Adrenal gland (tissue), 12 donors: ENCODE data around the gene CEP112. TPM values are rescaled to one million over a fixed set of nuclear protein-coding genes. Genes with fewer than 3 reads are reported as not detected.

Source experiments
- DNase-seq, 7 donors: peaks; one replicate each; pipeline ENCODE4 v3.0.0-alpha.2; 2019 to 2020
- H3K27ac ChIP-seq, 5 donors: fragments of 200-600 bp; sonication (generic) in 4 of 5; 1 replicate in 3 of 5; 2 replicates in 2 of 5; pipeline versions ENCODE4 v1.5.1 to v1.8.0; 2016 to 2020; ENCODE audit warnings: mild to moderate bottlenecking in 1 of 5
- H3K27me3 ChIP-seq: fragments of 200-600 bp; 2 replicates; pipeline ENCODE4 v1.8.0; 2021
- H3K36me3 ChIP-seq, 2 donors: fragments of 200-600 bp; replicated peaks in 1 of 2; 1 replicate in 1 of 2; 2 replicates in 1 of 2; pipeline versions ENCODE4 v1.5.1 to v1.8.0; 2018 to 2022
- H3K4me1 ChIP-seq, 2 donors: fragments of 200-600 bp; replicated peaks in 1 of 2; 1 replicate in 1 of 2; 2 replicates in 1 of 2; pipeline versions ENCODE4 v1.5.1 to v1.8.0; 2018 to 2021
- H3K4me3 ChIP-seq, 4 donors: fragments of 200-600 bp; sonication (generic) in 3 of 4; one replicate each; pipeline ENCODE4 v1.5.1; 2016 to 2018
- H3K9me3 ChIP-seq, 3 donors: fragments of 200-600 bp; sonication (generic) in 1 of 3; replicated peaks in 1 of 3; 1 replicate in 2 of 3; 2 replicates in 1 of 3; pipeline versions ENCODE4 v1.5.1 to v1.8.0; 2016 to 2021
- POLR2A ChIP-seq, 2 donors: fragments of 450-650 bp; IDR thresholded peaks; one replicate each; pipeline ENCODE4 v1.6.1; 2017; ENCODE audit warnings: antibody characterized with exemption in 2 of 2, mild to moderate bottlenecking in 2 of 2, moderate library complexity in 1 of 2
- WGBS, 4 donors: extraction: QIAGEN DNeasy Blood & Tissue Kit in 2 of 4; methylation state at CpG; one replicate each; pipeline versions ENCODE4 v1.1.5 to v1.1.7; 2013 to 2017; 5-methylcytosine and 5-hydroxymethylcytosine counted together
- intact Hi-C, 2 donors: fragments of 100-400 bp; cut with DNase I; formaldehyde crosslinking; loops; one replicate each; pipeline versions ENCODE4 v1.14.1 to v1.15.0; 2022 to 2023
- polyA plus RNA-seq, 3 donors: library from polyadenylated mRNA; stranded (reverse); fragments of 200-250 nt in 2 of 3; fragments of 350-450 nt in 1 of 3; fragmentation: Illumina TruSeq in 1 of 3; extraction: RNeasy Lipid Tissue Mini Kit (QIAGEN cat#74804) in 1 of 3; gene quantifications; one replicate each; pipeline ENCODE4 v1.2.3, GENCODE V29; 2013 to 2014
- total RNA-seq, 9 donors: library from RNA; depleted of rRNA in 4 of 9; stranded (reverse); fragments of >200 nt in 4 of 9; fragments of 120-200 nt in 1 of 9; fragmentation: NEBNext Ultra II Directional in 1 of 9; extraction: Animal tissue kit (Norgen Biotek cat#: 25700) in 1 of 9; gene quantifications; one replicate each; pipeline versions ENCODE4 v1.1.0 to v1.2.4, GENCODE V29; 2013 to 2023
- TF ChIP-seq, protein P1 (sequence below), 6 experiments: fragments of 450-650 bp in 4 of 6; fragments of 200-600 bp in 2 of 6; sonication (generic) in 1 of 6; IDR thresholded peaks; 1 replicate in 5 of 6; 2 replicates in 1 of 6; pipeline versions ENCODE4 v1.5.1 to v1.8.0; 2016 to 2021; ENCODE audit warnings: antibody characterized with exemption in 6 of 6, mild to moderate bottlenecking in 2 of 6, moderate library complexity in 1 of 6
- donor health status: healthy with polysubstance abuse.
- donor health status: Bipolar disorder and iron deficiency.
- donor health status: DM: yes; HTN: yes; CAD: no.
- donor health status: DM: no; HTN: no; CAD: no.
- donor health status: DM: no; HTN: no; CAD: no.
- donor health status: DM: yes; HTN: yes; CAD: no.

The CEP112 gene
- total and polyA plus RNA-seq, 12 donors, result 4.2 to 24.1 (median 9.6) TPM

GRCh38 chr17:66192378-66192687, 400 bp upstream of the CEP112 start:
- no peaks in the 10 kb centered on the region for H3K27me3 ChIP-seq
- WGBS, 4 donors, result 2 to 5% (median 3%) methylated on average over 7 to 10 of the region's 10 CpGs
- DNase-seq, result no peak

DNA sequence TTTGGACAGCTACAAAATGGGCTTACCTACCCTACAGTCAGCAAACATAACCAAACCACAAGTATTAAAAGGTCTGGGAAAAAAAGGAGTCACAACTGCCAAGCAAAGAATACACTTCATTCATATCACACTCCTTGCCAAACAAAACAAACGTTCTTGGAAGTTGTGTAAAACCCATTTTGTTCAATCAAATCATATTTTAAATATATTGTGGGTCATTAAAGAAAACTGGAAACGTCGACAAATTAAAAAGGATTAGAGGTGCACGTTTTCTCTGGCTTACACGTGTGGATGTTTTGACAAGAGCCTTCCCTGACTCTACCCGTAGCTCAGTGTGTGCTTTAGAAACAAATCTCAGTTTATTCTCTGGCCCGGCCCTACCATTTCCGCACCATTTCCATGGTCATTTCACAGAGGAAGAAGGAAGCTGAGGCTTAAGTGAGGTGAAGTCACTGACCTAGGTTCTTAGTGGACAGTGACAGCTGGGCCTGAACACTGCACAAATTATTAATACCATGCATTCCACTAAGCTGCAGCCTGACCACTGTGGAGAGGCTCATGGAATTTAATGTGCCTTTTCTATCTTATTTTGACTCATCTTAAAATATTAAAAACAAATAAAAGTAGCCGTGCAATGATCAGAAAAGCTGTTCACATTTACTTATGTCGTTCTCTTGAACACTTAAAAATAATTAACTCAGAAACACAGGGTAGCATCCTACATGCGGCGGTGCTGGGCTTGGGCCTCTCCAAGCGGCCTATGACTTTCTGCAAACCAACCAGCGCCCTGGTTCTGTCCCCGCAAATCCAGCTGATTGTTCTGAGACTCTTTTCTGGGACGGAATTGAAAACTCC, 968 bp downstream of the CEP112 start:
- intact Hi-C loops, result no loop called here
- no peak for TF ChIP-seq POLR2A (IDR thresholded peaks at IDR 0.05)
- TF ChIP-seq, protein P1, sequence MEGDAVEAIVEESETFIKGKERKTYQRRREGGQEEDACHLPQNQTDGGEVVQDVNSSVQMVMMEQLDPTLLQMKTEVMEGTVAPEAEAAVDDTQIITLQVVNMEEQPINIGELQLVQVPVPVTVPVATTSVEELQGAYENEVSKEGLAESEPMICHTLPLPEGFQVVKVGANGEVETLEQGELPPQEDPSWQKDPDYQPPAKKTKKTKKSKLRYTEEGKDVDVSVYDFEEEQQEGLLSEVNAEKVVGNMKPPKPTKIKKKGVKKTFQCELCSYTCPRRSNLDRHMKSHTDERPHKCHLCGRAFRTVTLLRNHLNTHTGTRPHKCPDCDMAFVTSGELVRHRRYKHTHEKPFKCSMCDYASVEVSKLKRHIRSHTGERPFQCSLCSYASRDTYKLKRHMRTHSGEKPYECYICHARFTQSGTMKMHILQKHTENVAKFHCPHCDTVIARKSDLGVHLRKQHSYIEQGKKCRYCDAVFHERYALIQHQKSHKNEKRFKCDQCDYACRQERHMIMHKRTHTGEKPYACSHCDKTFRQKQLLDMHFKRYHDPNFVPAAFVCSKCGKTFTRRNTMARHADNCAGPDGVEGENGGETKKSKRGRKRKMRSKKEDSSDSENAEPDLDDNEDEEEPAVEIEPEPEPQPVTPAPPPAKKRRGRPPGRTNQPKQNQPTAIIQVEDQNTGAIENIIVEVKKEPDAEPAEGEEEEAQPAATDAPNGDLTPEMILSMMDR (IDR thresholded peaks at IDR 0.05), result no peak
- Histone ChIP-seq H3K4me3 (peak overlapping the region in 2 of 4 donors; percentile 75 to 80), H3K9me3 (no peaks in the 10 kb centered on the region), H3K4me1 (peaks cover 4 to 11% of the 10 kb centered on the region in 2 donors), H3K36me3 (no peaks in the 10 kb centered on the region), H3K27me3 (no peaks in the 10 kb centered on the region), H3K27ac (peak overlapping the region in 3 of 5 donors; percentile 54 to 76 (median 56))
- 37 to 48% (median 41%) methylated on average over 16 of the region's 16 CpGs for WGBS, 4 donors
- DNase-seq, result no peak

More at GRCh38 chr17:66192378-66192687, 400 bp upstream of the CEP112 start:
- Histone ChIP-seq H3K27ac (peak overlapping the region in 2 of 5 donors; percentile 54 to 76), H3K4me3 (peak overlapping the region in 3 of 4 donors; percentile 11 to 80 (median 75)), H3K4me1 (peaks cover 4 to 11% of the 10 kb centered on the region in 2 donors), H3K9me3 (no peaks in the 10 kb centered on the region), H3K36me3 (no peaks in the 10 kb centered on the region)
- intact Hi-C loops, result no loop called here
- TF ChIP-seq POLR2A (IDR thresholded peaks at IDR 0.05), result no peak
- TF ChIP-seq, protein P1 (IDR thresholded peaks at IDR 0.05), result no peak

- peaks cover 4 to 11% of the 10 kb centered on the region in 2 donors for H3K4me1 ChIP-seq
- H3K9me3 ChIP-seq, result no peaks in the 10 kb centered on the region
- TF ChIP-seq POLR2A (IDR thresholded peaks at IDR 0.05), result no peak
- TF ChIP-seq, protein P1 (IDR thresholded peaks at IDR 0.05), result no peak
- H3K27me3 ChIP-seq, result no peaks in the 10 kb centered on the region
- no peak overlapping the region for H3K27ac ChIP-seq
- H3K4me3 ChIP-seq, result no peak overlapping the region
- WGBS, 4 donors, result 87 to 95% (median 93%) methylated on average over 2 of the region's 2 CpGs
- intact Hi-C loops, result no loop called here
- DNase-seq, result no peak
- H3K36me3 ChIP-seq, result no peaks in the 10 kb centered on the region
These were observed 4.2 kb downstream of the CEP112 start for GRCh38 chr17:66187718-66188117.

DNA sequence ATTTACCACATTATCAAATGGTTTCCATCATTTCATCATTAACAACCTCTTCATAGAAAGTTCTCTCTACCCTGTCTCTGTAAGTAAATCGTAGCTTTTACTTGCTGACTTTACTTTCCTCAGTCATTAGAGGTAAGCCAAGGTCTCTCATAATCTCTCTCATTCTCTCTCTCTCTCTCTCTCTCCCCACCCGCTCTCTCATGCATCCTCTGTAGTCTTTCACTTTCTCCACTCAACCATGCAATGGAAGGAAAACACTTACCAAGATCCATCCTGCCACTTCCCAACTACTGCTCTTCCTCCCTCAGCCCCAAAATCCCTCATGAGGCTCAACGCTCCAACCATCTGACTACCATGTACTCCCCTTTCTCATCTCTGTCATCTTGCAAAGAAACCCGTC, 6.1 kb downstream of the CEP112 start:
- 97 to 100% (median 98%) methylated on average over 4 of the region's 4 CpGs for WGBS, 4 donors
- no peak for TF ChIP-seq POLR2A (IDR thresholded peaks at IDR 0.05)
- H3K27ac ChIP-seq, result no peak overlapping the region
- H3K4me1 ChIP-seq, result peaks cover 0 to 2% of the 10 kb centered on the region in 2 donors
- DNase-seq, result no peak
- H3K36me3 ChIP-seq, result no peaks in the 10 kb centered on the region
- no peak overlapping the region for H3K4me3 ChIP-seq
- intact Hi-C loops, result no loop called here
- no peaks in the 10 kb centered on the region for H3K9me3 ChIP-seq
- H3K27me3 ChIP-seq, result no peaks in the 10 kb centered on the region
